OCI-LY3 (cell line): ENCODE results near the gene MED16.

ENCODE experiments used
- CTCF ChIP-seq: fragments of 200-600, 300-600 bp; sonication (generic); IDR thresholded peaks from 2 replicates; pipeline ENCODE4 v1.5.1; 2014; ENCODE audit warnings: antibody characterized with exemption, low read length, low read depth
- EZH2phosphoT487 ChIP-seq: fragments of 200-600 bp; shearing (Covaris generic); IDR thresholded peaks from 2 replicates; pipeline ENCODE4 v1.6.1; 2018; ENCODE audit warnings: antibody characterized with exemption, mixed run types, low read depth

- no peak for TF ChIP-seq CTCF
- TF ChIP-seq EZH2phosphoT487, result no peak
Measured at GRCh38 chr19:919199-920050, 26.4 kb upstream of the MED16 start.
